ENCODE measurements around the gene KIF3B.
"Not testable (repeated sequence)": the region's sequence is repeated elsewhere in the genome, so short reads cannot be mapped to it uniquely, and the experiment has no call there.

Gene KIF3B

DNA sequence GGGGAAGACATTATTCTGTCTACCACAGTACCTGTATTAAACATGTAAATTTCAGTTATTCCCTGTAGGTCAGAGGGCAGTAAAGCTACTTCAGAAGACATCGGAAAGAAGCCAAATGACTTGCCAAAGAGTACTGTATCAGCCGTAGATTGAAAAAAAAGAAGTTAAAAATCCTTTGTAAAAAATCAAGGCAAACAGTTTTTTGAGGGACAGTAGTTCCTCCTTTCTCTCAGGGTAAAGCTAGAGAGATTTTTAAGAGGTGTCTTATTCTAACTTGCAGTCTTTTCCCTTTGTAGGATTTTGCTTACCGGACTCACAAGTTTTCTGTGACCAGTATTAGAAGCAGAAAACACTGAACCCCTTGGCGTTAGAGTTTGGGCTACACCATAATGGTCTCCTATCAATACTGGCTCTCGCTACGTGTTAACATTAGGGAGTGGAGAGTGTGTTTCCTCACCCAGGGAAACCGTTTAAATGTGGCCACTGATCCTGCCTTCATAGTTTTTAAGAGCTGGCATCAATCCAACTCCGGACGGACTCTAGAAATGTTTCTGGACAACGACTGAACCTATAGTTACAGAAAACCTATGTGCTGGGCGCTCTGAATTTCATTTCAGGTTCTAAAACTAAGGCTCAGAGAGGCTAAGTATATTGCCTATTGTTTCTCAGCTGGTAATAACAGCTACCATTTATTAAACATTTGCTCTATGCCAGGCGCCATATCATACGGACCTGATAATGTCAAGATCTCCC lies 79.3 kb downstream of the KIF3B start:
- DNase-seq (ENCODE audit: low read depth in 3 of 3): no peak

DNA sequence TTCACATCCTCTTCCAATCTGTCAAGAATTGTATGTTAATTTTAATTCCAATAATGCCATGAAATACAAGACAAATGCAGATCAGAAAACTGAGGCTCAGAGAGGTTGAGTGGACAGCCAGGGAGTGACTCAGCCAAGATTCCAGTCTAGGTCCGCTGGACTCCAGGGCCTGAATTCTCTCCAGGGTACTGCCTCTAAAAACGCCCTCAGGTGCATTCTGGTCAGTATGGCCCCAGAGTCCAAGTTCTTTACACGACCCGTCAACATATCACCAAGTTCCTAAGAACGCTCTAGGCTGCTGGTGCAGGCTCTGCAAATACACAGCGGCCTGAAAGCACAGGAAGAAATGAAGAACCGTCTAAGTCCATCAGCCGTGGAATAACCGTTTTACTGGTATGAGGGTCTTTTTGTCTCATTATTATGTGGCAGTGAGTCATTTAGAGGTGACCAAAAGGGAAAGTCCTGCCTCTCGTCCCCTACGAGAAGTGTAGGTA lies 80.0 kb downstream of the KIF3B start:
- no peak for DNase-seq (ENCODE audit: low read depth in 3 of 3)

DNA sequence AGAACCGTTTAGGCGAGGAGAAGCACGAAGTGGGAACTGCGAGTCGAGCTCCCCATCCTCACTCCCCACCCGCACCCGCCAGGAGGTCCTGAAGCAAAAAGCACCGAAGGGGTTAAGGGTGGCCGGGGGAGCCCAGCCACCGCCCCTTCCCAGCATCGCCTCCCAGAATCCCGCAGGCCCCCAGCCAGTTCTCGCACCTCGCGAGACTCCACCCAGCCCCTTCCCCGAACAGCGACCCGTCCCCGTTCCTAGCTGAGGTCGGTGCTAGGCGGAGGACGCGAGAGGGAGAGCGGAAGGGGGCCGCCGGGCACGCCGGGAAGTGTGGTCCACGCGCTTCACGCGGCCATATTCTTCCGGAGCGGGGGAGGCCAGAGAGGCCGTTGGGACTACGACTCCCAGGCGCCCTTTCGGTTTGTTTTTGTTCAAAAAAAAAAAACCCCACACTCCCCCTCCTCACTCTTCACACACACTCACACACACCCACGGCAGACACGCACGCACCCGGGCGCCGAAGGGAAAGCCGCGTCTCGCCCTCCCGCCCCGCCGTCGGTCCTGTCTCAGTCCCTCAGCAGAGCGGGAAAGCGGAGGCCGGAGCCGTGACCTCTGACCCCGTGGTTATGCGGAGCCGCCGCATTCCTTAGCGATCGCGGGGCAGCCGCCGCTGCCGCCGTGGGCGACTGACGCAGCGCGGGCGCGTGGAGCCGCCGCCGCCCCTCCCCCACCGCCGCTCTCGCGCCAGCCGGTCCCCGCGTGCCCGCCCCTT lies 80.6 kb downstream of the KIF3B start, which contains the start of gene ASXL1:
TSS of gene ASXL1 (plus strand) at position 463 of the 763 bp plus-strand sequence. CDS start 445 bp downstream, outside the sequence.
- peak; percentile 92 to 96 (median 93) for DNase-seq (ENCODE audit: low read depth in 3 of 3)

DNA sequence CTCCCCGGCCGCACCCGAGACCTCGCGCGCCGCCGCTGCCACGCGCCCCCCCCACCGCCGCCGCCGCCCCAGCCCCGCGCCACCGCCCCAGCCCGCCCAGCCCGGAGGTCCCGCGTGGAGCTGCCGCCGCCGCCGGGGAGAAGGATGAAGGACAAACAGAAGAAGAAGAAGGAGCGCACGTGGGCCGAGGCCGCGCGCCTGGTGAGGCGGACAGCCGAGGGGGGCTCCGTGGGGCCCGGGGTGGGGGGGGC lies 81.1 kb downstream of the KIF3B start:
- DNase-seq (ENCODE audit: low read depth in 3 of 3): peak in 1 of 3 donors; percentile 22

DNA sequence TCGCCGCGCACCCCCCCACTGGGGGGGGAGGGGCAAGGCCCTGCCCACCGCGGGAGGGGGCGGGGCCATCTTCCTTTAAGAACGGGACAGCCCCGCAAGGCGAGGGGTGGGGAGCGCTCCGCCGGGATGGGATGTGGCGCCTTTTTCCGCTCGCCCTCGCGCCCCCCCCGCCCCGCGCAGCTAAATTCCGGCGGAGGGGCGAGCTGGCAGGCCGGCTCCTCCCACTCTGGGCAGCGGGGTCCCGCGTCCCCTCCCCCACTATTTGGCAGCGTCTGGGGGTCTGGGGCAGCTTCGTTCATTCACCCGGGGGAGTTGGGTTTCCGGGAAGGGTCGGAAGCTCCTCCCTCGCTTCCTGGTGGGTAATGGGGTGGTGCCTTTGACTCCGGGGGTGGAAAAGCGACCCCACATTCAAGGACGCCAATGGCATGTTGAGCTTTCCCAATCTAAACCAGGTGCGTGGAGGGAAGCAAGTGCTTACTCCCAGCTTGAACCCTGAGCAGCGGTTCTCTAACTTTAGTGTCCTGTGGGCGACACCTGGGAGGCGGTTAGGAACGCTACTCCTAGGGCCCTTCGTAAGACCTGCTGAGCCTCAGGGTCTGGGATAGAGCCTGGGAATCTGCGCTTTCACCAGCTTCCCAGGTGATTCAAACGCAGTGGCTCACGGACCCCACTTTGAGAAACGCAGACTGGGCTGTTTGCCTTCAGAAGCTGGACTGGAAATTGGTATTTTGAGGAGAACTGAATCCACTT lies 81.6 kb downstream of the KIF3B start:
- peak; percentile 60 to 82 (median 64) for DNase-seq (ENCODE audit: low read depth in 3 of 3)

DNA sequence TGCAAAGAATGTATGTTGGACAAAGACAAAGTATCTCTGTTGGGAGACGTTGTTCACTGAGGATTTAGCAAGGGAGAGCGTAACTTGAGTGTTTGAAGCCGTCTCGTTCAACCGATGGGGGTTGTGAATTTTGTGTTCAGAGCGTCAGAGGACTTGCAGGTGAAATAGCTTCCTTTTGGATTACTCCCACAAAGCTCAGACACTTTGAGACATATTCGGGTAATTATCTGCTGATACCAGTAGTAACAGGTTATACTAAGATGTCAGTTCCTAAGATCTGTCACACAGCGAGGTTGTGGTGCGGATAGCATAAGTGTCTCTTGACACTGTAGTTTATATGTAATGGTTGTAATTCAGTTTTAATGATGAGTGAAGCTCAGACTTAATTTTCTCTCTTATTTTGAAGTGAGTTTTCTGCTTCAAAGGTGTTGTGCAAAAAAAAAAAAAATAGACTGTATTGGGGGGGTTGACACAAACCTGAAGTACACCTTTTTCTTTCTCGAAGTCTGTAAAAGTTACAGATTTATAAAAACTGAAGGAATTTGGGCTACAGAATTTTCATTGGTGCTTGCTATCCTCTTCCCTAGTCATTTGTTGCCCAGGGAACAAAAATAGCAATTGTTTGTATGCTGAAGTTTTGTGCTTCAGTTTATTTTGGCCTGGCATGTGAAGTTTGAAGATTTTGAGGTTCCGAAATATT lies 82.3 kb downstream of the KIF3B start:
- DNase-seq (ENCODE audit: low read depth in 3 of 3): no peak

DNA sequence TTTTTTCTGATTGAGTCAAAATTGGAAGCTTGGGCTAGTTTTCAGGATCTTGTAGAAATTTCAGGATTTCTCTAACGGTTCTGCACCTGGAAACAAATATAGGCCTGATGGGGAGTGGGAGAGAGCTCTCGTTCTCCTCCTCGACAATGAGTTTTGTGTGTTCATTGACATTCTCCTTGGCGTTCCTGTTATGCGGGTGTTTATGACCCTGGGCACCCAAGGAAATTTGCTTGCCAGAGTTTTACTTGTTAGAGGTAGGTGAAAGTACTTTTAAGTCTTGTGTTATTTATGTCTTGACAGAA lies 82.8 kb downstream of the KIF3B start:
- DNase-seq (ENCODE audit: low read depth in 3 of 3): no peak

DNA sequence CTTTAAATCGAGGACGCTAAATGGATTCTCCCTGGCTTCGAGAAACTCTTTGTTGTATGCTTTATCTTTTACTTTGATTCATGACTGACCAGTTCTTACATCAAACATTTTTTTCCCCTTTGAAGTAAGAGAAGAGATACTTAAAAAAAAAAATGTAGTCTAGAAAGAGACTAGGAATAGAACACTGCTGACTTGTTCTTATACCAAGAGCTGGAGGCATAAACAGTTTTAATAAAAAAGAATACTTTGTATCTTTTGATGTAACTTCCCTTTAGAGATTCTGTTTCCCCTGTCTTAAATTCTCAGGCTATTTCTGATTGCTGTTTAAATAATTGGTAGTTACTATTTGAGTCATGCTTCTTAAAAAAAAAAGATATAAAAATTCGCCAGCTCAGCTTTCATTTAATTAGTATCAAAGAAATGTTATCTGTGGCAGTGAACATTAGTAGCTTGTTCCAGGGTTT lies 85.5 kb downstream of the KIF3B start:
- DNase-seq (ENCODE audit: low read depth in 3 of 3): no peak

DNA sequence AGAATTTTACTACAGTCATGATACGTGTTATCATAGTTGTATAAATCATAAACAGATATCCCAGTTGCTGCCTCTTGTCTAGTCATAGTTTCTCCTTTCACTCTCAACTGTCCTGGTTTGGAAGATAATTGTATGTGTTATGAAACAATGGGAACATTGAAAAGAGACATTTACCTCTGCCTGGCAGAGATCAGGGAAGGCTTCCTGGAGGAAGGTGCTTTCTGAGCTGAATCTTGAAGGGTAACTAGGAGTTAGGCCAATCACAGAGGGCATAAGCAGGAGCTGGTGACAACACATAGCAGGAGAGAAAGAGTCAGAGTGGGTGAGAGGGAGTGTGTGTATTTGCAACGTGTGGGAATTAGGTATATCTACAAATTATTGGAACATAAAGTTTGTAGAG lies 86.0 kb downstream of the KIF3B start:
- DNase-seq (ENCODE audit: low read depth in 3 of 3): no peak

DNA sequence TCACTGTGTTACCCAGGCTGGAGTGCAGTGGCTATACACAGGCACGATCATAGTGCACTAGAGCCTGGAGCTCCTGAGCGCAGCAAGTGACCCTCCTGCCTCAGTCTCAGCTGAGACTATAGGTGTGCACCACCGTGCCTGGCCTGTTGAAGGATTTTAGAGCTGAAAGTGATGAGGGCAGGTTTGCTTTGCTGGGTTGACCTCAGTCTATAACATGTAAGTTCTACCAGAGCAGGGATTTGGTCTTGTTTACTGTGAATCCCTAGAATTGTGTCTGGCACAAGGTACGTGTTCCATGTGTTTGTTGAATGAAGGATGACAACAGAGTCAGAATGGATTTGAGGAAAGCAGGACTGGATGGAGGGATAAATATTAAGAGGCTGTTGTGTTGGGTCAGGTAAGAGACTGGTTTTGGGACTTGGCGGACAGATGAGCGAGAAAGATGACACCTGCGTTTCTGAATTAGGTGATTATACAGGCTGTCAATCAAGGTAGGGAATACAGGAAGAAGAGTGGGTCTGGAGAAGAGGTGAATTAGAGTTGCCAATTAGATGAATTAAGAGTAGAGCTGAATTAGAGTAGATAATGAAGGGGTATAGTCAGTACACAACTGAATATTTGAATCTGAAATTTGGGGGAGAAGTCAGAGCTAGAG lies 87.2 kb downstream of the KIF3B start:
- no peak for DNase-seq (ENCODE audit: low read depth in 3 of 3)

DNA sequence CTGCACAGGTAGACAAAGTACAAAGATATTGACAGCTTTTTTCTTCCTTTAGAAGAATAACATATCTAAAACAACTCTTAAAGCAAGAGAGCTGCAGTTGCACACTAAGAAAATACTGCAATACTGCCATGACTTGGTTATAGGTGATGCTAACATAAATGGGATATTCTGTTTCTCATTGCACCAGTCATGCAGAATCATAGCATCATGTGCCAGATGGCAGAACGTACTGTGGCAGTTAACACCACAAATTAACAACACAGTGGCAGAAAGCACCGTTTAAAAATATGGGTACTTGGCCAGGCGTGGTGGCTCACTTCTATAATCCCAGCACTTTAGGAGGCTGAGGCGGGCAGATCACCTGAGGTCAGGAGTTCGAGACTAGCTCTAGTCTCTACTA lies 88.1 kb downstream of the KIF3B start:
- DNase-seq (ENCODE audit: low read depth in 3 of 3): no peak

DNA sequence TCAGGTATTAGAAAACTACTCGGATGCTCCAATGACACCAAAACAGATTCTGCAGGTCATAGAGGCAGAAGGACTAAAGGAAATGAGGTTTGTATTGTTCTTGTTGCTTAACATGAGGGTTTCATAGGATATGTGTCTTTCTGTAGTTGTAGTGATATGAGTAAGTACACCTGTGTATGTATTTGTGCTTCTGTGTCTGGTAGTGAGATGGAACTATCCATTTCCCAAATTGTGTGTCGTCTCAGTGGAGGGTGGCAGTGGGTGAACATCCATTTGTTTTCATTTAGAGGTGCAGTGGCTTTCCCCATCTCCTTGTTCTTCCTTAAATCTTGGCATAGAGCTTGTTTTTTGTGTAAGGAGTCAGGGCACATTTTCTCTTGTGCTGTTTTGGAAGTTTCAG lies 88.9 kb downstream of the KIF3B start:
- DNase-seq (ENCODE audit: low read depth in 3 of 3): no peak

DNA sequence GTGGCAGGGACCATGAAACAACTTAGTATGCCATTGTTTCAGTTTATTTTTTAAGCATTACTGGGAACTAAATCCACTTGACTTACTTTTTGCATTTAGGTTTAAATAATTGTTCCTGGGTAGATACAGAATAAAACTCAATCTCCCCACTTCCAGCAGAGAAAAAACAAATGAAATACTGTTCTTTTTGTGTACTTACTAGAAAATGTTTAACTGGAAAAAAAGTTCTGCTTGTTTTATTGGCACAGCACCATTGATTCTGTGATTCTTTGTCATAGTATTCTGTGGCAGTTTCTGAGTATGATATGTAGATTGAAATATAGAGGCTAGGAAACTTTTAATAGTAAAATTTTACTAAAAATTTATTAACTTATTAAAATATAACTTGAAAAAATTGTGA lies 90.9 kb downstream of the KIF3B start:
- DNase-seq (ENCODE audit: low read depth in 3 of 3): no peak

DNA sequence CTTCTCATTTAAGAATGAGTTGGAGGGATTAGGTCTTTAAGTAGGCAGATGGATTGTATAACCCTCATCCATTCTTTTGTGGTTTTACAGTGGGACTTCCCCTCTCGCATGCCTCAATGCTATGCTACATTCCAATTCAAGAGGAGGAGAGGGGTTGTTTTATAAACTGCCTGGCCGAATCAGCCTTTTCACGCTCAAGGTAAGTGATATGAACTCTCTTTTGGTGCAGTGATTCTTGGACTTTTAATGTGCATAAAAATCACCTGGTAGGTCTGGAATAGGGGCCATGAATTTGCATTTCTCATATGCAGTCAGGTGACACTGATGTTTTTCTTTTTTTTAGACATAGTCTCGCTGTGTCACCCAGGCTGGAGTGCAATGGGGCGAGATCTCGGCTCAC lies 91.5 kb downstream of the KIF3B start:
- DNase-seq (ENCODE audit: low read depth in 3 of 3): no peak

DNA sequence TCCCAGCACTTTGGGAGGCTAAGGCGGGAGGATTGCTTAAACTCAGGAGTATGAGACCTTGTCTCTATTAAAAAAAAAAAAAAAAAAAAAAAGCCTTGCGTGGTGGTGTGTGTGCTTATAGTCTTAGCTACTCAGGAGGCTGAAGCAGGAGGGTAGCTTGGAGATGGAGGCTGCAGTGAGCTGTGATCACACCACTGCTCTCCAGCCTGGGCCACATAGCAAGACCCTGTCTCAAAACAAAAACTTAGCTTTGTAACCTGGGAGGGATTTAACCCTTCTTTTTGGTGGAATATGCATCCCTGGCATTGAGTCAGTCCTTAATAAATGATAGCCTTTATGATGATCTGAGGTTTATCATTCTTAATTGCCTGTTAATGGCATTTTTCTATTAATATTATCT lies 93.4 kb downstream of the KIF3B start:
- no peak for DNase-seq (ENCODE audit: low read depth in 3 of 3)

DNA sequence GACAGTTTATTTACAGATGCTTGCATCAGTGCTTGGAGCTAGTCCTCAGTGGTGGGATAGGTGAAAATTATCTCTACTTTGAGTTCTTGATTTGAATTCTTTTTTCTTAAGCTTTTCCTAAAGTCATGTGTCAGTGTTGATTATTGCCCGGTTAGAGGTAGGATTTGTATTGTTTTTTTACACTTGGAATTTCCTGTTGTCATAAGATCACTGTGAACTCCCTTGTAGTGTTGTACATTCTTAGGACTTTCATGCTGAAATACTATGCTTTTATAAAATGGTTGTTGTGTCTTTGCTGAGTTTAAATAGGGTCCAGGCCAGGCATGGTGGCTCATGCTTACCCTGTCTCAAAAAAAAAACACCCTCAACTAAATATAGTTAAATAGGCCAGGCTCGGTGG lies 101.0 kb downstream of the KIF3B start:
- DNase-seq (ENCODE audit: low read depth in 3 of 3): no peak

DNA sequence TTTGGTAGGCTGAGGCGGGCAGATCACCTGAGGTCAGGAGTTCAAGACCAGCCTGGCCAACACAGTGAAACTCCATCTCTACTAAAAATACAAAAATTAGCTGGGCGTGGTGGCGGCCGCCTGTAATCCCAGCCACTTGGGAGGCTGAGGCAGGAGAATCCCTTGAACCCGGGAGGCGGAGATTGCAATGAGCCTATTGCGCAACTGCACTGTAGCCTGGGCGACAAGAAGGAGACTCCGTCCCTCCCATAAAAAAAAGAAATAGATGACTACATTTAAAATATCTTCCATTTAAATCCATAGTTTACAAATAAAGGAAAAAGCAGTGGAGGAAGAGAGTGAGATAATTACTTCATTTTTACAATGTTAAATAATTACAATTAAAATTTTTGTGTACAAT lies 102.6 kb downstream of the KIF3B start:
- not testable (repeated sequence) for DNase-seq (ENCODE audit: low read depth in 3 of 3)

DNA sequence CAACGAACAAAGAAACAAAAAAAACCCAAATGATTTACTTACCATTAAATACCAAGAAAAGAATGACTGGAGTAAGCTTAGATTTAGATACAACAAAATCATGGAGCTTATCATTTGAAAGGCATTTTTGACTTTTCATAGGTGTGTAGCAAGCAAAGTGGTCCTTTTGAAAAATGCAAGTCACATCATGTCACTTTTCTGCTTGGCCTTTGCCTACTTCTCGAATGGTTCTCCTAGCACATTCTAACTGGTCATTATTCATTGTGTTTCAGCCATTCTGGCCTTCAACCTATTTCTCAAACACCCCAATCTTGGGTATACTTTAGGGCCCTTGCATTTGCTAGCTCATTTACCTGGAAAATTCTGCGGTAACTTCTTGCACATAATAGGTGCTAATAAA lies 103.3 kb downstream of the KIF3B start:
- no peak for DNase-seq (ENCODE audit: low read depth in 3 of 3)

DNA sequence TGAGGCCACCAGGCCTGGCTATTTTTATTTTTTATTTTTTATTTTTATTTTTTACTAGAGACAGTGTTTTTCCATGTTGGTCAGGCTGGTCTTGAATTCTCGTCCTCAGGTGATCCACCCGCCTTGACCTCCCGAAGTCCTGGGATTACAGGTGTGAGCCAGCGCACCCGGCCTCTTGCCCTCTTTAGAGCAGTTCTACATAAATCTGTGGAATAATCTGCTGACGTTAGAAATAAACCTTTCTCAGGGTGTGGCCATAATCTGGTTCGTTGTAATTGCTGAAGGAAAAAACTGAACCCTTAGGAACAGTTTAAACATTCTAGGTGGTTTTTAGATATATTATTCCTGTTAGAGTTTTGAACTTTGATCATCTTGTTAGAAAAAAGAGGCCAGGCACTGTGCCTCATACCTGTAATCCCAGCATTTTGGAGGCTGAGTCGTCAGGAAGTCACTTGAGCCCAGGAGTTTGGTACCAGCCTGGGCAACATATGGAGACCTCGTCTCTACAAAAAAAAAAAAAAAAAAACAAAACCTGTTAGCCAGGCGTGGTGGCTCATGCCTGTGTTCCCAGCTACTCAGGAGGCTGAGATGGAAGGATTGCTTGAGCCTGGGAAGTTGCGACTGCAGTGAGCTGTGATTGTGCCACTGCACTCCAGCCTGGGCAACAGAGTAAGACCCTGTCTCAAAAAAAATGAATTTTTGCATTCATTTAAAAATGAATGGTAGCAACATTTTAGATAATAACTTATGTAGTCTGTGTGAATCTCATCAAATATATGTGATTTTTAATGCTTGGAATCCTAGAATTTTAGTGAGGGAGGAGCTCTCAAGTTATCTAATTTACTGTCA lies 104.9 kb downstream of the KIF3B start:
- DNase-seq (ENCODE audit: low read depth in 3 of 3): no peak

DNA sequence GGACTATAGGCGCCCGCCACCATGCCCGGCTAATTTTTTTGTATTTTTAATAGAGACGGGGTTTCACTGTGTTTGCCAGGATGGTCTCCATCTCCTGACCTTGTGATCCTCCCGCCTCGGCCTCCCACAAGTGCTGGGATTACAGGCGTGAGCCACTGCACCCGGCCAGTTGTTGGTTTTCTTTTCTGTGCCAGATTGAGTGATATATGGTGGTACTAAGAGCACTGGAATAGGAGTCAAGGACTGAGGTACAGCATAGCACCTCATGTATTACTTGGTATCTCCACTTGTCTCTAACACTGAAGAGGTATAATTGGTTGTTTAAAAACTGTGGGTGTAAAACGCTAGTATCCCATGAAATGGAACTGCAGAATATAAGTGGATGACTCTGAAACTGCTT lies 106.0 kb downstream of the KIF3B start:
- DNase-seq (ENCODE audit: low read depth in 3 of 3): not testable (repeated sequence)
